ENCODE measurements around the gene RRAGD. TPM values are rescaled to one million over a fixed set of nuclear protein-coding genes. Genes with fewer than 3 reads are reported as not detected.

RRAGD gene
- total RNA-seq, 2 donors from 2014 or later, result 19.4 to 22.7 TPM

DNA sequence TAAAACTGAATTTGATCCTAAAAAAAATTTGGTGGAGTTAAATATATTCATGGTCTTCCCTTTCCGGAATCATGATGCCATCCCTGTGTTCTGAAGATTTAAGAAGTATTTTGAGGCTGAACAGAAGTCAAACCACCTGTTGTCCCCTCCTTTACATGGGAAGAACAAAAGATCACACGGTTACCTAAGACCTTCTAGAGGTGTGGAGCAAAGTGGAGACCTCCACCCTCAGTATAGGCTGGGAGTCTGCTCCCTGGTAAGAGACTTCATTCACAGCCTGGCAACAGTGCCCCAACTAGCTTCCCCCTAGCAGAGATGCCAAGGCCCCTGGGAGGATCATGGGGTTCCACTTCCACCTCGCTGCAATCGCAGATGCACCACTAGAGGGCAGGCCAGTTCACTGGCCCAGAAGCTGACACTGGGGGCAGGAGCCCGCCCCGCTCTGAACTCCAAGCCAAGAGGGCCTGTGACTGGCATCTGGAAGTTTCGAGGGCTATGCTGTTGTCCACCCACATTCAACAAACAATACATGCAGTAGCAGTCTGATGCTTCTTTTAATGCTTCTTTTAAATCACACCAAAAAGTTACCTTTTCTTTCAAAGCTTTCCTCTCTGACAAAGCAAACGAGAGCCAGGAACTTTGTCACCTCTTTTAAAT is 40.1 kb downstream of the RRAGD start:
- Histone ChIP-seq H3K27ac (peak overlapping the region in 1 of 2 donors; percentile 32), H3K4me3 (no peak overlapping the region), H3K9me3 (no peaks in the 10 kb centered on the region), H3K4me1 (replicated peaks) (no peaks in the 10 kb centered on the region), H3K27me3 (replicated peaks; ENCODE audit: insufficient read depth) (no peaks in the 10 kb centered on the region), H3K36me3 (no peaks in the 10 kb centered on the region)
- TF ChIP-seq POLR2AphosphoS5 (IDR thresholded peaks at IDR 0.05), result peak; percentile 43
- TF ChIP-seq POLR2A (IDR thresholded peaks at IDR 0.05), result no peak
- TF ChIP-seq, protein P1, sequence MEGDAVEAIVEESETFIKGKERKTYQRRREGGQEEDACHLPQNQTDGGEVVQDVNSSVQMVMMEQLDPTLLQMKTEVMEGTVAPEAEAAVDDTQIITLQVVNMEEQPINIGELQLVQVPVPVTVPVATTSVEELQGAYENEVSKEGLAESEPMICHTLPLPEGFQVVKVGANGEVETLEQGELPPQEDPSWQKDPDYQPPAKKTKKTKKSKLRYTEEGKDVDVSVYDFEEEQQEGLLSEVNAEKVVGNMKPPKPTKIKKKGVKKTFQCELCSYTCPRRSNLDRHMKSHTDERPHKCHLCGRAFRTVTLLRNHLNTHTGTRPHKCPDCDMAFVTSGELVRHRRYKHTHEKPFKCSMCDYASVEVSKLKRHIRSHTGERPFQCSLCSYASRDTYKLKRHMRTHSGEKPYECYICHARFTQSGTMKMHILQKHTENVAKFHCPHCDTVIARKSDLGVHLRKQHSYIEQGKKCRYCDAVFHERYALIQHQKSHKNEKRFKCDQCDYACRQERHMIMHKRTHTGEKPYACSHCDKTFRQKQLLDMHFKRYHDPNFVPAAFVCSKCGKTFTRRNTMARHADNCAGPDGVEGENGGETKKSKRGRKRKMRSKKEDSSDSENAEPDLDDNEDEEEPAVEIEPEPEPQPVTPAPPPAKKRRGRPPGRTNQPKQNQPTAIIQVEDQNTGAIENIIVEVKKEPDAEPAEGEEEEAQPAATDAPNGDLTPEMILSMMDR (IDR thresholded peaks at IDR 0.05), result peak; percentile 70 to 81 (median 74)
- DNase-seq (ENCODE audit: low spot score), result peak; percentile 49
- intact Hi-C loops (cut with DNase I), result loop anchor here (5.0 kb wide), 1 partner anchor 390 kb away; no protein-coding TSS in a partner anchor
- 30% methylated on average over 8 of the region's 8 CpGs for WGBS

DNA sequence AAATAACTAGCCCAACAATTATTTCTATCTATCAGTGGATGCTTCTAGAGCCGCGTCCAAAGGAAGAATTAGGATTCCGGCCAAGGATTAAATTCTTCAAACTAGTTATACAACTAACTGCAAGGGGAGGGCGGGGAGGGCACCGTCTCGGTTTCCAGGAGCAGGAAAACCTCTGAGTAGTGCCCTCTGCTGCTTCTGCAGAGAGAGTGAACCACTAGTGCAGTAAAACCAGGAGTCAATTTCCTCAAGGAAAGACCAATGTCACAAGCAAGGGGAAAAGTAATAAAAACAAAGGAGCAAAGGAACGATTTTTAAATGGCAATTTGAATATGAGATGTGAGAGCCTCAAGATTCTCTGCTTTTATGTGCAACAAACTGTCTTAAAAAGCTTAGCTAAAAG is 43.1 kb downstream of the RRAGD start:
- intact Hi-C loops (cut with DNase I), result loop anchor here (5.0 kb wide), 1 partner anchor 57 kb away; no protein-coding TSS in a partner anchor
- H3K27ac ChIP-seq, result no peak overlapping the region
- H3K4me3 ChIP-seq, result no peak overlapping the region
- 5% methylated on average over 7 of the region's 7 CpGs for WGBS
- no peak for TF ChIP-seq POLR2A (IDR thresholded peaks at IDR 0.05)
- peak; percentile 73 for TF ChIP-seq POLR2AphosphoS5 (IDR thresholded peaks at IDR 0.05)
- TF ChIP-seq, protein P1 (IDR thresholded peaks at IDR 0.05), result peak in 3 of 4 experiments; percentile 58 to 73 (median 65)
- H3K9me3 ChIP-seq, result no peaks in the 10 kb centered on the region
- no peaks in the 10 kb centered on the region for H3K36me3 ChIP-seq
- DNase-seq (ENCODE audit: low spot score), result peak; percentile 74
- no peaks in the 10 kb centered on the region for H3K4me1 ChIP-seq (replicated peaks)
- no peaks in the 10 kb centered on the region for H3K27me3 ChIP-seq (replicated peaks; ENCODE audit: insufficient read depth)

DNA sequence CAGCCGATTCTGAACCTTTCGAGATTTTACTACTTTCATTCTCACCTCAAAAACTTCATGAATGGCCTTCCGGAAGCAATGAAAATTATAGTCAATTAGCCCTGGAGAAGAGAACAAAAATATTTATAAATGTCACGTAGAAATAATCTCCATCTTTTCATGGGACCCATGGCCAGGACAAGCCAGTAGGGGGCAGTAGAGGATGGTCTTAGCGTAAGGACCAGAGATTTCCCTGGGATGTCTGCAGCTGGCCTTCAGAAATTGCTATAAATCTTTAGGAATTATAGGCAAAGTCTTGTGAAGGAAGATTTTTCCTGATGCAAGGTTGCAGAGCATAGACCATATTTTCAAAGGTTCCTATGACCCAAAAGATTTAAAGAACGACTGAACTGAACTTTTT is 44.0 kb downstream of the RRAGD start:
- Histone ChIP-seq H3K36me3 (no peaks in the 10 kb centered on the region), H3K27ac (no peak overlapping the region), H3K4me1 (replicated peaks) (no peaks in the 10 kb centered on the region), H3K27me3 (replicated peaks; ENCODE audit: insufficient read depth) (no peaks in the 10 kb centered on the region), H3K4me3 (no peak overlapping the region), H3K9me3 (no peaks in the 10 kb centered on the region)
- TF ChIP-seq POLR2AphosphoS5 (IDR thresholded peaks at IDR 0.05), result no peak
- TF ChIP-seq POLR2A (IDR thresholded peaks at IDR 0.05), result no peak
- TF ChIP-seq, protein P1 (IDR thresholded peaks at IDR 0.05), result peak; percentile 27 to 51 (median 47)
- WGBS, result 32% methylated on average over 6 of the region's 6 CpGs
- intact Hi-C loops (cut with DNase I), result loop anchor here (5.0 kb wide), 1 partner anchor 56 kb away; no protein-coding TSS in a partner anchor
- no peak for DNase-seq (ENCODE audit: low spot score)

DNA sequence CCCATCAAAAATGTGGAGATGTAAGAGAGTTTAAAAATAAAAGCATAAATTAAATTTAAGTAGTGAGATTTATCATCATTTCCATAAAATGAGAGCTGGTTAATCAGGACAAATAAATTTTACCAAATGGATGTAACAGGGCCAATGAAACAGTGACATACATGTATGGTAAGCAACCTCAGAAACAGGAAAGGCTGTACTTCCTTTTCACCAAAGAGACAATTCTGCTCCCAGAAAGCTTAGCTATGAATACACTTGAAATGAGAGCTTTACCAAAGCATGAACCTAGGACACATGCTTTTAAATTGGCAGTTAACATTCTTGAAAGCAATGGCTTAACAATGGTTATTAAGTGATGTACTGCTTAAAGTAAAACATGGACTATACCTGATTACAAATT is 47.5 kb downstream of the RRAGD start:
- Histone ChIP-seq H3K4me1 (replicated peaks) (no peaks in the 10 kb centered on the region), H3K9me3 (no peaks in the 10 kb centered on the region), H3K36me3 (no peaks in the 10 kb centered on the region), H3K4me3 (no peak overlapping the region), H3K27ac (no peak overlapping the region), H3K27me3 (replicated peaks; ENCODE audit: insufficient read depth) (no peaks in the 10 kb centered on the region)
- no peak for DNase-seq (ENCODE audit: low spot score)
- TF ChIP-seq POLR2A (IDR thresholded peaks at IDR 0.05), result no peak
- no peak for TF ChIP-seq POLR2AphosphoS5 (IDR thresholded peaks at IDR 0.05)
- TF ChIP-seq, protein P1 (IDR thresholded peaks at IDR 0.05), result no peak
- intact Hi-C loops (cut with DNase I), result no loop called here

DNA sequence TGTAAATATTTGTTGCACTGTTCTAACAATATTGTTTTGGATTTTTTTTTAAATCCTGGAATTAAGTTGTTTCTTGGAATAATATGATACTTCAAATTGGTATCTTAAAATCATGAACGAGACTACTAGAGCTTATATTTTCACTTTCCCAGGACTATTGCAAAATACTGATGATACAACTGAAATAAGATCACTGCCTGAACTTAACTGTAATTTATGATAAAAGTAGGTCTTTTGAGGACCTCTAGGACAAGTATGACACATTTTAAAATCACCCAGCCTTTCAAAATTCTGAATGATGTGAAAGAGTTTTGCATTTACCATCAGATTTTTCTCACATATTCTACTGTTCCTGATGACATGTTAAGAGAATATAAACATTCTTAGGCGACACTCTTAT is 50.9 kb downstream of the RRAGD start:
- WGBS, result 87% methylated on average over 2 of the region's 2 CpGs
- H3K4me1 ChIP-seq (replicated peaks), result no peaks in the 10 kb centered on the region
- no peak for TF ChIP-seq POLR2AphosphoS5 (IDR thresholded peaks at IDR 0.05)

More for the DNA sequence above, 50.9 kb downstream of the RRAGD start:
- H3K36me3 ChIP-seq, result no peaks in the 10 kb centered on the region
- no peaks in the 10 kb centered on the region for H3K9me3 ChIP-seq
- no peaks in the 10 kb centered on the region for H3K27me3 ChIP-seq (replicated peaks; ENCODE audit: insufficient read depth)
- H3K4me3 ChIP-seq, result no peak overlapping the region
- intact Hi-C loops (cut with DNase I), result no loop called here
- no peak for DNase-seq (ENCODE audit: low spot score)
- H3K27ac ChIP-seq, result no peak overlapping the region

Measured in prostate gland (tissue), 2 donors.